Activated CD8-positive, alpha-beta T cell treated with anti-CD3 and anti-CD28 coated beads for 36 hours (primary cell): ENCODE measurements around the gene CD48. TPM values are rescaled to one million over a fixed set of nuclear protein-coding genes. Genes with fewer than 3 reads are reported as not detected.

ENCODE experiments used
- ATAC-seq: fragments of 200-7000 bp; cut with Tn5 transposase; one replicate; pipeline ENCODE4 v1.10.0; 2021; ENCODE audit warnings: mild to moderate bottlenecking, moderate library complexity
- CTCF ChIA-PET: fragments of 350-600 bp; sonication (Branson Sonifier 250); formaldehyde crosslinking; loops from one replicate; lab custom pipeline; 2021; ENCODE audit warnings: antibody characterized with exemption; lab: Charles Lee
- POLR2A ChIA-PET: fragments of 350-600 bp; sonication (Branson Sonifier 250); formaldehyde crosslinking; loops from one replicate; lab custom pipeline; 2021; ENCODE audit warnings: antibody characterized with exemption; lab: Charles Lee
- DNase-seq: peaks from one replicate; pipeline ENCODE4 v3.0.0-alpha.2; 2020
- H3K27ac Mint-ChIP-seq: one replicate; pipeline ENCODE4 v1.8.0; 2021; ENCODE audit warnings: mild to moderate bottlenecking, mixed read lengths
- H3K27me3 Mint-ChIP-seq: one replicate; pipeline ENCODE4 v1.8.0; 2021; ENCODE audit warnings: mixed read lengths
- H3K36me3 Mint-ChIP-seq: one replicate; pipeline ENCODE4 v1.8.0; 2021; ENCODE audit warnings: low read depth, mixed read lengths
- H3K4me1 Mint-ChIP-seq: one replicate; pipeline ENCODE4 v1.8.0; 2021; ENCODE audit warnings: low read depth, mixed read lengths
- H3K4me3 Mint-ChIP-seq: one replicate; pipeline ENCODE4 v1.8.0; 2021; ENCODE audit warnings: mild to moderate bottlenecking, moderate library complexity, mixed read lengths
- H3K9me3 Mint-ChIP-seq: one replicate; pipeline ENCODE4 v1.8.0; 2021; ENCODE audit warnings: mixed read lengths
- CTCF ChIP-seq: fragments of 200-600 bp; IDR thresholded peaks from one replicate; pipeline ENCODE4 v1.8.0; 2022; ENCODE audit warnings: antibody characterized with exemption, mild to moderate bottlenecking
- intact Hi-C: fragments of 100-400 bp; cut with micrococcal nuclease; formaldehyde crosslinking; loops from one replicate; pipeline ENCODE4 v1.10.0; 2022
- total RNA-seq, 2 experiments: library from RNA; stranded (reverse); gene quantifications; one replicate each; pipeline ENCODE4 v1.2.3, GENCODE V29; 2021

Gene CD48
- total RNA-seq, 2 experiments from 2014 or later = 379 to 388 TPM

GRCh38 chr1:160630523-160631451, 80.8 kb downstream of the CD48 start:
- intact Hi-C loops = no loop called here
- no peak for TF ChIP-seq CTCF
- ATAC-seq = no peak
- no peaks in the 10 kb centered on the region for H3K9me3 Mint-ChIP-seq
- POLR2A ChIA-PET = interaction anchor here (1.0 to 6.4 kb wide), 4 partner anchors 9 to 44 kb away, joined by 5 to 38 read pairs (median 9); partner anchors contain the start of gene SLAMF1
- CTCF ChIA-PET = interaction anchor here (1.4 to 4.0 kb wide), 3 partner anchors 7 to 53 kb away, joined by 6 to 28 read pairs (median 6); no protein-coding TSS in a partner anchor
- H3K36me3 Mint-ChIP-seq = peaks cover 87% of the 10 kb centered on the region
- peaks cover 92% of the 10 kb centered on the region for H3K4me1 Mint-ChIP-seq
- peak overlapping the region; percentile 48 for H3K4me3 Mint-ChIP-seq
- no peaks in the 10 kb centered on the region for H3K27me3 Mint-ChIP-seq
- peak overlapping the region; percentile 98 for H3K27ac Mint-ChIP-seq
- no peak for DNase-seq

- no peak for TF ChIP-seq CTCF
- Mint-ChIP-seq H3K27ac (peak overlapping the region; percentile 98), H3K9me3 (no peaks in the 10 kb centered on the region), H3K36me3 (peaks cover 86% of the 10 kb centered on the region), H3K4me3 (peak overlapping the region; percentile 67), H3K27me3 (no peaks in the 10 kb centered on the region), H3K4me1 (peaks cover 95% of the 10 kb centered on the region)
- POLR2A ChIA-PET = interaction anchor here (0.9 to 6.4 kb wide), 9 partner anchors 8 to 79 kb away, joined by 3 to 38 read pairs (median 7); partner anchors contain the start of gene SLAMF1
- DNase-seq = peak; percentile 90
- intact Hi-C loops = loop anchor here (5.0 kb wide), 2 partner anchors 53 to 83 kb away; partner anchors contain the start of gene CD48
- CTCF ChIA-PET = interaction anchor here (0.7 to 4.3 kb wide), 9 partner anchors 8 to 139 kb away, joined by 3 to 28 read pairs (median 6); no protein-coding TSS in a partner anchor
- peak; percentile 30 for ATAC-seq
Observed at GRCh38 chr1:160629286-160630210, 82.1 kb downstream of the CD48 start.

GRCh38 chr1:160628799-160629263, 82.8 kb downstream of the CD48 start:
- Mint-ChIP-seq H3K4me3 (peak overlapping the region; percentile 67), H3K36me3 (peaks cover 85% of the 10 kb centered on the region), H3K4me1 (peaks cover 95% of the 10 kb centered on the region), H3K27me3 (no peaks in the 10 kb centered on the region), H3K9me3 (no peaks in the 10 kb centered on the region), H3K27ac (peak overlapping the region; percentile 98)
- ChIA-PET CTCF (interaction anchor here (1.4 to 4.3 kb wide), 6 partner anchors 9 to 55 kb away, joined by 4 to 28 read pairs (median 6); no protein-coding TSS in a partner anchor), POLR2A (interaction anchor here (0.7 to 6.4 kb wide), 9 partner anchors 9 to 80 kb away, joined by 3 to 38 read pairs (median 7); partner anchors contain the start of gene SLAMF1)
- ATAC-seq = no peak
- no peak for TF ChIP-seq CTCF
- intact Hi-C loops = loop anchor here (5.0 kb wide), 2 partner anchors 53 to 83 kb away; partner anchors contain the start of gene CD48
- DNase-seq = no peak

Other genes starting within 250 kb of the CD48 start
- gene SLAMF6, start 188.6 kb downstream of the CD48 start, total RNA-seq = 10 to 100 TPM; 42.8 to 43.9 TPM
- gene CD84, start 132.3 kb downstream of the CD48 start, total RNA-seq = 10 to 100 TPM; 18.1 to 20.1 TPM
- 10 to 100 TPM; 65.9 to 67.8 TPM for gene SLAMF1, start 64.8 kb downstream of the CD48 start, total RNA-seq
- 10 to 100 TPM; 90.0 to 93.5 TPM for gene SLAMF7, start 27.4 kb upstream of the CD48 start, total RNA-seq
- 10 to 100 TPM; 19.1 to 19.5 TPM for gene LY9, start 84.4 kb upstream of the CD48 start, total RNA-seq
- 1 to 10 TPM; 1.4 to 1.8 TPM for gene CD244, start 151.1 kb upstream of the CD48 start, total RNA-seq
- not detected for gene ITLN1, start 173.4 kb upstream of the CD48 start, total RNA-seq
- not detected for gene ITLN2, start 243.0 kb upstream of the CD48 start, total RNA-seq